ENCODE measurements around the gene ANO9.

DNA sequence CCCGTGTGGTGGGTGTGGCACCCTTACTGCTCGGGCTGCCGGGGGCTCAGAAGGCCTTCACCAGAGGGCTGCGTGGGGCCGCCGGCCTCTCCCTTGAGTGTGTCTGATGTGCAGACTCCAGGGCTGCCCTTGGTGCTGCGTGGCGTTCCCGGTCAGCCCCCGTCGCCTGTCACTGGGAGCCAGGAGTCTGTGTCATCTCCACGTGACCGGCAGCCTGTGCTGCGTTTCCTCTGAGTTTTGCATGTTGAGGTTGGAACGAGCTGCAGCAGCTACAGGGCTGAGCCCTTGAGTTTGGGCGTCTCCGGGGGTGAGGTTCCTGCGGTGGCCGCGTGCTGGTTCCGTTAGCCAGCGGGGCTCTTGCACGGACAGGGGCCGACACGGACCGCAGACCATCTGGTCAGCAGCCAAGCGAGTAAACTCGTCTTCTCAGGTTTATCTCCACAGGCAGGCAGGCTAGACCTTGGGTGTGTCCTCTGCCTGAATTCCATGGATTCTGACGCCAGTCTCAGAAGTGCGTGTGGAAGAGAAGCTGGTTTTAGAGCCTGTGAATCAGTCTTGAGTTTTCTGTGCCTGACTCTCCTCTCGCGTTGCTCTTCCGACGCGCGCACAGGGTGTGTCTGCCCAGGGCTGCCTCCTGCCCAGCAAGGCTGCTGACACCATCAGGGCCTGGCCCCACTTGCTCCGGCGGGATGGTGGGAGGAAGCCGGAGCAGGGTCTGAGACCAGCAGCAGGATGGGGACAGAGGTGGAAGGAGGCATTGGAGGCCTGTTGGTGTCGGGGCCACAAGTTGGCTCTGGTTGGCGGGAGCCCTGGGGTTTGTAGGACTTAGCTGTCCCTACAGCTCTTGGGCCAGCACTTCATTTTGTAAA lies 18.8 kb upstream of the ANO9 start:
- TF ChIP-seq, protein P1, sequence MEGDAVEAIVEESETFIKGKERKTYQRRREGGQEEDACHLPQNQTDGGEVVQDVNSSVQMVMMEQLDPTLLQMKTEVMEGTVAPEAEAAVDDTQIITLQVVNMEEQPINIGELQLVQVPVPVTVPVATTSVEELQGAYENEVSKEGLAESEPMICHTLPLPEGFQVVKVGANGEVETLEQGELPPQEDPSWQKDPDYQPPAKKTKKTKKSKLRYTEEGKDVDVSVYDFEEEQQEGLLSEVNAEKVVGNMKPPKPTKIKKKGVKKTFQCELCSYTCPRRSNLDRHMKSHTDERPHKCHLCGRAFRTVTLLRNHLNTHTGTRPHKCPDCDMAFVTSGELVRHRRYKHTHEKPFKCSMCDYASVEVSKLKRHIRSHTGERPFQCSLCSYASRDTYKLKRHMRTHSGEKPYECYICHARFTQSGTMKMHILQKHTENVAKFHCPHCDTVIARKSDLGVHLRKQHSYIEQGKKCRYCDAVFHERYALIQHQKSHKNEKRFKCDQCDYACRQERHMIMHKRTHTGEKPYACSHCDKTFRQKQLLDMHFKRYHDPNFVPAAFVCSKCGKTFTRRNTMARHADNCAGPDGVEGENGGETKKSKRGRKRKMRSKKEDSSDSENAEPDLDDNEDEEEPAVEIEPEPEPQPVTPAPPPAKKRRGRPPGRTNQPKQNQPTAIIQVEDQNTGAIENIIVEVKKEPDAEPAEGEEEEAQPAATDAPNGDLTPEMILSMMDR (conservative IDR thresholded peaks at IDR 0.05) = no peak
- TF ChIP-seq ZFX (IDR thresholded peaks at IDR 0.05) = no peak
